GM23248 (cell line): Measurements from ENCODE around the gene YBX1.

Source experiments
- EZH2 ChIP-seq: fragments of 200-600 bp; sonication (generic); IDR thresholded peaks from 2 replicates; pipeline ENCODE4 v1.6.1; 2018; ENCODE audit warnings: antibody characterized with exemption, mild to moderate bottlenecking; ENCODE audit not compliant: insufficient read depth, poor library complexity, severe bottlenecking
- EZH2phosphoT487 ChIP-seq: fragments of 200-600 bp; sonication (generic); IDR thresholded peaks from 2 replicates; pipeline ENCODE4 v1.6.1; 2018; ENCODE audit warnings: antibody characterized with exemption, moderate library complexity, mild to moderate bottlenecking, low read depth; ENCODE audit not compliant: insufficient read depth

DNA sequence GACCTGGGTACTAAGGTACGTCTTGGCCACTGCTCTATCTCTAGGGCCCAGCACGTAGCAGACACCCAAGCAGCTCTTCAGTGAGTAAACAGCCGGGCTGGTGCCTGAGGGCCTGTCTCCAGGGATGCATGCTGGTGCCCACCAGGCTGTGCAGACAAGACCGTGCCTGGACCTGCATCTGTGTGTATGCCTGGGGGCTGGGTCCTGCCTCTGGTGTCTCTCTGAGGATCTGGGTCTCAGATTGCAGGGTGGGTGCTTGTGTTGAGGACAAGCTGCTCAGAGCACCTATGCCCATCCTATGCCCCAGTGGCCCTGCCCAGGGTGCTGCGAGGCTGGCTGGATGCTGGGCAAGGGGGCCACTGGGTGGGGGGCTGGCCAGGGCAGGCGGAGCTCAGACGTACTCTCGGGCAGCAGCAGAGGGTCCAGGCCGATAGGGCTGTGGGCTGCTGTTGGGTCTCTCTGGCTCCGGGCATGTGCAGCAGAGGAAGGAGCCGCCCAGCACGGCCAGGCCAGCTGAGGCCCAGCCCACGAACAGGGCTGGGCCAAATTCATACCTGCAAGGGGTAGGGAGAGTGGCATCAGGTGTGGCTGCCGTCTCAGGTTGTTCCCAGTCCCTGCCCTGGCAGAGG is 53.4 kb downstream of the YBX1 start:
- no peak for TF ChIP-seq EZH2
- TF ChIP-seq EZH2phosphoT487, result no peak
